K562 (cell line): ENCODE results near the gene CLEC12A. TPM values are rescaled to one million over a fixed set of nuclear protein-coding genes. Genes with fewer than 3 reads are reported as not detected.

Experiments
- ATAC-seq: fragments of 200-7000 bp; cut with Tn5 transposase; 3 replicates; pipeline ENCODE4 v1.9.1; 2020; ENCODE audit warnings: moderate library complexity
- BruUV-seq: library from RNA; stranded (reverse); fragments of 400-500 nt; replicated peaks from 2 replicates; lab custom pipeline; 2021; lab: Mats Ljungman, UMichigan
- CTCF ChIA-PET: fragments of 300-600 bp; formaldehyde crosslinking; extraction: SDS; loops from one replicate; lab custom pipeline; 2021; ENCODE audit warnings: low intra/inter-chr PET ratio; lab: Yijun Ruan, JAX
- POLR2A ChIA-PET: fragments of 300-600, 350-650 bp; sonication (Branson Sonifier 250); formaldehyde crosslinking; extraction: SDS; loops from one replicate; lab custom pipeline; 2021; ENCODE audit warnings: antibody characterized with exemption, inconsistent platforms; lab: Yijun Ruan, JAX
- DNase-seq, 4 experiments: peaks; one replicate each; pipeline versions ENCODE4 v3.0.0 to v3.0.0-alpha.2; 2011 to 2018; ENCODE audit warnings: low spot score in 3 of 4, mixed read lengths in 3 of 4; ENCODE audit errors: extremely low read depth in 1 of 4
- FAIRE-seq: peaks from 2 replicates; lab custom pipeline; 2011; peaks lifted over from hg19 to GRCh38; lab: Jason Lieb, UNC
- H2AFZ ChIP-seq: 2 replicates; pipeline ENCODE4 v1.6.0; 2011; ENCODE audit warnings: low read depth, low read length, control low read depth, inconsistent platforms
- H3K27ac ChIP-seq: fragments of 200-600 bp; 3 replicates; pipeline ENCODE4 v1.8.0; 2011; ENCODE audit warnings: low read depth, mild to moderate bottlenecking, control low read depth, inconsistent platforms, low read length, moderate library complexity, mixed read lengths; ENCODE audit errors: extremely low read depth
- H3K27me3 ChIP-seq, 2 experiments: fragments of 300-600 bp in 1 of 2; 2 replicates in 1 of 2; 3 replicates in 1 of 2; pipeline versions ENCODE4 v1.6.0 to v1.8.0; 2011; ENCODE audit warnings: inconsistent platforms in 2 of 2, low read length in 2 of 2, mild to moderate bottlenecking in 1 of 2, mixed read lengths in 1 of 2, moderate library complexity in 1 of 2; ENCODE audit not compliant: control insufficient read depth in 2 of 2, insufficient read depth in 2 of 2
- H3K36me3 ChIP-seq: fragments of 300-600 bp; 3 replicates; pipeline ENCODE4 v1.8.0; 2011; ENCODE audit warnings: mild to moderate bottlenecking, low read length, inconsistent platforms; ENCODE audit not compliant: control insufficient read depth, insufficient read depth
- H3K4me1 ChIP-seq, 2 experiments: fragments of 200-600 bp in 1 of 2; replicated peaks in 1 of 2; 2 replicates in 1 of 2; 3 replicates in 1 of 2; pipeline versions ENCODE4 v1.5.1 to v1.8.0; 2011; ENCODE audit warnings: inconsistent platforms in 2 of 2, low read length in 2 of 2, mild to moderate bottlenecking in 1 of 2, mixed read lengths in 1 of 2, moderate library complexity in 1 of 2; ENCODE audit not compliant: control insufficient read depth in 2 of 2, insufficient read depth in 2 of 2
- H3K4me2 ChIP-seq: 2 replicates; pipeline ENCODE4 v1.6.1; 2011; ENCODE audit warnings: low read length, control low read depth, inconsistent platforms, mixed read lengths; ENCODE audit not compliant: insufficient read depth
- H3K4me3 ChIP-seq: fragments of 200-600 bp; sonication (generic), shearing (Covaris generic); 2 replicates; pipeline ENCODE4 v1.5.1; 2016; ENCODE audit warnings: control low read depth, inconsistent platforms
- H3K79me2 ChIP-seq: fragments of 200-600 bp; 3 replicates; pipeline ENCODE4 v1.8.0; 2011; ENCODE audit warnings: low read length, inconsistent platforms; ENCODE audit not compliant: control insufficient read depth, insufficient read depth
- H3K9ac ChIP-seq, 2 experiments: 2 replicates each; pipeline versions ENCODE4 v1.6.0 to v1.6.1; 2011; ENCODE audit warnings: low read depth in 2 of 2, low read length in 2 of 2, control low read depth in 1 of 2, inconsistent platforms in 1 of 2, mild to moderate bottlenecking in 1 of 2, mixed read lengths in 1 of 2; ENCODE audit not compliant: insufficient read depth in 1 of 2
- H3K9me1 ChIP-seq: one replicate; pipeline ENCODE4 v1.6.0; 2011; ENCODE audit warnings: inconsistent platforms, mild to moderate bottlenecking, low read length, moderate library complexity; ENCODE audit not compliant: control insufficient read depth, insufficient read depth
- H3K9me3 ChIP-seq: replicated peaks from 2 replicates; pipeline ENCODE4 v1.5.1; 2011; ENCODE audit warnings: low read depth, low read length, inconsistent platforms; ENCODE audit not compliant: control insufficient read depth, insufficient read depth
- H4K20me1 ChIP-seq: replicated peaks from 2 replicates; pipeline ENCODE4 v1.6.1; 2011; ENCODE audit warnings: low read length, inconsistent platforms, mixed read lengths; ENCODE audit not compliant: control insufficient read depth, insufficient read depth
- FOXJ2 ChIP-seq: fragments of 200-800 bp; sonication (Bioruptor generic); IDR thresholded peaks from 2 replicates; pipeline ENCODE4 v1.6.1; 2016; ENCODE audit warnings: missing genetic modification characterization, missing compliant biosample characterization
- ZBTB17 ChIP-seq: fragments of 450-650 bp; formaldehyde crosslinking; IDR thresholded peaks from 2 replicates; pipeline ENCODE4 v1.4.0; 2020; ENCODE audit warnings: mild to moderate bottlenecking
- WGBS: fragments of 100-300 bp; shearing (Covaris generic); methylation state at CpG from one replicate; pipeline ENCODE4 v1.1.6; 2016; ENCODE audit warnings: low coverage, mixed read lengths; ENCODE audit not compliant: insufficient coverage; ENCODE audit errors: missing lambda C conversion rate; 5-methylcytosine and 5-hydroxymethylcytosine counted together
- in situ Hi-C: fragments of 300-500 bp; cut with MboI; formaldehyde crosslinking; loops from 4 replicates; pipeline ENCODE4 v1.15.0; 2018; ENCODE audit warnings: inconsistent platforms, mixed read lengths
- intact Hi-C: fragments of 100-400 bp; cut with micrococcal nuclease; formaldehyde crosslinking; loops from 2 replicates; pipeline ENCODE4 v1.14.2; 2022
- polyA plus RNA-seq, 8 experiments: library from polyadenylated mRNA; depleted of rRNA in 4 of 8; stranded (reverse) in 5 of 8; unstranded in 3 of 8; fragments of >200 nt; fragmentation: Nextera tagmentation in 2 of 8; fragmentation: Illumina TruSeq in 1 of 8; extraction: Ambion mirVana in 2 of 8; extraction: Trizol in 1 of 8; gene quantifications; 2 replicates each; pipeline versions ENCODE4 v1.2.1 to v1.2.3, GENCODE V29; 2011 to 2014; ENCODE audit warnings: inconsistent platforms in 1 of 8, missing spikeins in 1 of 8
- total RNA-seq, 7 experiments: library from RNA; depleted of rRNA in 6 of 7; stranded (reverse); fragments of >200 nt in 6 of 7; fragmentation: Illumina TruSeq in 2 of 7; extraction: Trizol in 2 of 7; gene quantifications; 2 replicates each; pipeline versions ENCODE4 v1.2.1 to v1.2.3, GENCODE V29; 2011 to 2021; ENCODE audit warnings: low replicate concordance in 1 of 7
- TF ChIP-seq, protein P1 (sequence below): fragments of 450-650 bp; IDR thresholded peaks from 2 replicates; pipeline ENCODE4 v1.6.1; 2017; ENCODE audit warnings: antibody characterized with exemption, mild to moderate bottlenecking
- TF ChIP-seq, protein P2 (sequence below): fragments of 450-650 bp; IDR thresholded peaks from 2 replicates; pipeline ENCODE4 v1.6.1; 2017; ENCODE audit warnings: mild to moderate bottlenecking, moderate library complexity

The CLEC12A gene
- total and polyA plus RNA-seq, 9 of the 15 experiments (the other 6 are each of a cell fraction or from before 2014, with no cell fraction given), result not detected

DNA sequence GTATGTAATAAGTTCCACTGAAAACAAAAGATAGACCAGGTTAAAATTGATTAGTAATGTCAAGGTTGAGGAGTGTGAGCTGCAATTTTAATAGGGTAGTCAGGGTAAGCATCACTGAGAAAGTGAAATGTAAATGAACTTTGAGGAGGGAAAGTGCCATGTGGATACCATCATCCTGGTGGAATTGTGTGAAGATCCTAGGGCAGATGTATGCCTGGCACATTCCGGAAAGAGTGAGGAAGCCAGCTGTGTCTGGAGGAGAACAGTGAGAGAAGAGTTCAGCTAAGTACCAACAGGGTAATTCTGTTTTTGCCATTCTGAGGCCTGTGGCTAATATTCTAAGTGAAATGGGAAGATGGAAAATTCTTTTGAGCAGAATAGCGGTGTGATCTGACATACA lies 36.2 kb upstream of the CLEC12A start:
- BruUV-seq, result no TSS peak
- Histone ChIP-seq H3K27ac (no peak overlapping the region), H3K9me3 (no peaks in the 10 kb centered on the region), H2AFZ (no peak overlapping the region), H3K4me2 (no peak overlapping the region), H3K9ac (no peak overlapping the region), H3K4me3 (no peak overlapping the region), H3K9me1 (no peaks in the 10 kb centered on the region), H4K20me1 (no peaks in the 10 kb centered on the region), H3K27me3 (no peaks in the 10 kb centered on the region), H3K4me1 (no peaks in the 10 kb centered on the region), H3K36me3 (no peaks in the 10 kb centered on the region), H3K79me2 (no peaks in the 10 kb centered on the region)
- 20% methylated on average over 2 of the region's 2 CpGs for WGBS
- no peak for FAIRE-seq
- ATAC-seq, result no peak
- intact Hi-C loops (loop anchor here (10.0 kb wide), 1 partner anchor 60 kb away; the partner anchor contains the start of gene CLEC1B), in situ Hi-C loops (loop anchor here (10.0 kb wide), 1 partner anchor 100 kb away; no protein-coding TSS in a partner anchor)
- TF ChIP-seq FOXJ2 (no peak), ZBTB17 (CRISPR knock-in tag) (no peak)
- TF ChIP-seq, protein P1, sequence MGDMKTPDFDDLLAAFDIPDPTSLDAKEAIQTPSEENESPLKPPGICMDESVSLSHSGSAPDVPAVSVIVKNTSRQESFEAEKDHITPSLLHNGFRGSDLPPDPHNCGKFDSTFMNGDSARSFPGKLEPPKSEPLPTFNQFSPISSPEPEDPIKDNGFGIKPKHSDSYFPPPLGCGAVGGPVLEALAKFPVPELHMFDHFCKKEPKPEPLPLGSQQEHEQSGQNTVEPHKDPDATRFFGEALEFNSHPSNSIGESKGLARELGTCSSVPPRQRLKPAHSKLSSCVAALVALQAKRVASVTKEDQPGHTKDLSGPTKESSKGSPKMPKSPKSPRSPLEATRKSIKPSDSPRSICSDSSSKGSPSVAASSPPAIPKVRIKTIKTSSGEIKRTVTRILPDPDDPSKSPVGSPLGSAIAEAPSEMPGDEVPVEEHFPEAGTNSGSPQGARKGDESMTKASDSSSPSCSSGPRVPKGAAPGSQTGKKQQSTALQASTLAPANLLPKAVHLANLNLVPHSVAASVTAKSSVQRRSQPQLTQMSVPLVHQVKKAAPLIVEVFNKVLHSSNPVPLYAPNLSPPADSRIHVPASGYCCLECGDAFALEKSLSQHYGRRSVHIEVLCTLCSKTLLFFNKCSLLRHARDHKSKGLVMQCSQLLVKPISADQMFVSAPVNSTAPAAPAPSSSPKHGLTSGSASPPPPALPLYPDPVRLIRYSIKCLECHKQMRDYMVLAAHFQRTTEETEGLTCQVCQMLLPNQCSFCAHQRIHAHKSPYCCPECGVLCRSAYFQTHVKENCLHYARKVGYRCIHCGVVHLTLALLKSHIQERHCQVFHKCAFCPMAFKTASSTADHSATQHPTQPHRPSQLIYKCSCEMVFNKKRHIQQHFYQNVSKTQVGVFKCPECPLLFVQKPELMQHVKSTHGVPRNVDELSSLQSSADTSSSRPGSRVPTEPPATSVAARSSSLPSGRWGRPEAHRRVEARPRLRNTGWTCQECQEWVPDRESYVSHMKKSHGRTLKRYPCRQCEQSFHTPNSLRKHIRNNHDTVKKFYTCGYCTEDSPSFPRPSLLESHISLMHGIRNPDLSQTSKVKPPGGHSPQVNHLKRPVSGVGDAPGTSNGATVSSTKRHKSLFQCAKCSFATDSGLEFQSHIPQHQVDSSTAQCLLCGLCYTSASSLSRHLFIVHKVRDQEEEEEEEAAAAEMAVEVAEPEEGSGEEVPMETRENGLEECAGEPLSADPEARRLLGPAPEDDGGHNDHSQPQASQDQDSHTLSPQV, result no peak
- TF ChIP-seq, protein P2, sequence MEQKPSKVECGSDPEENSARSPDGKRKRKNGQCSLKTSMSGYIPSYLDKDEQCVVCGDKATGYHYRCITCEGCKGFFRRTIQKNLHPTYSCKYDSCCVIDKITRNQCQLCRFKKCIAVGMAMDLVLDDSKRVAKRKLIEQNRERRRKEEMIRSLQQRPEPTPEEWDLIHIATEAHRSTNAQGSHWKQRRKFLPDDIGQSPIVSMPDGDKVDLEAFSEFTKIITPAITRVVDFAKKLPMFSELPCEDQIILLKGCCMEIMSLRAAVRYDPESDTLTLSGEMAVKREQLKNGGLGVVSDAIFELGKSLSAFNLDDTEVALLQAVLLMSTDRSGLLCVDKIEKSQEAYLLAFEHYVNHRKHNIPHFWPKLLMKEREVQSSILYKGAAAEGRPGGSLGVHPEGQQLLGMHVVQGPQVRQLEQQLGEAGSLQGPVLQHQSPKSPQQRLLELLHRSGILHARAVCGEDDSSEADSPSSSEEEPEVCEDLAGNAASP, result no peak
- POLR2A ChIA-PET, result no interaction called here
- CTCF ChIA-PET, result no interaction called here
- DNase-seq, result no peak
